ENCODE measurements around the gene BBS9. TPM values are rescaled to one million over a fixed set of nuclear protein-coding genes. Genes with fewer than 3 reads are reported as not detected.

Gene BBS9
- total and polyA plus RNA-seq, 2 of the 4 experiments (the other 2 are of a cell fraction): 7.9 to 9.5 TPM

GRCh38 chr7:33201821-33202220 is 72.5 kb downstream of the BBS9 start:
- no peak overlapping the region for H2BK5ac ChIP-seq (ENCODE audit: low read depth, low read length, poor library complexity, severe bottlenecking)
- intact Hi-C loops (cut with micrococcal nuclease) (no loop called here), in situ Hi-C loops (cut with MboI; ENCODE audit: low sequenced_read_pairs) (no loop called here), dilution Hi-C loops (cut with HindIII; ENCODE audit: low sequenced_read_pairs, unreplicated experiment) (no loop called here)
- no TSS peak for BruUV-seq (replicated peaks)
- H3K27ac ChIP-seq (ENCODE audit: insufficient read depth, low read length): no peak overlapping the region
- H3K79me1 ChIP-seq (ENCODE audit: low read depth in 1 of 2, low read length in 2 of 2): no peaks in the 10 kb centered on the region
- H2BK120ac ChIP-seq (ENCODE audit: low read depth, low read length): no peak overlapping the region
- H3K9me1 ChIP-seq (ENCODE audit: insufficient read depth, low read length): no peaks in the 10 kb centered on the region
- no peak overlapping the region for H3K14ac ChIP-seq (replicated peaks; ENCODE audit: low read depth, low read length)
- H4K91ac ChIP-seq (ENCODE audit: insufficient read depth, low read depth, low read length): no peak overlapping the region
- H2AFZ ChIP-seq (replicated peaks; ENCODE audit: low read length, poor library complexity): no peak overlapping the region
- no peak overlapping the region for H3K9ac ChIP-seq (ENCODE audit: low read depth, low read length)
- WGBS, 2 experiments (ENCODE audit: extremely low coverage in 2 of 2, insufficient read length in 1 of 2): no CpG with 5 or more reads among the region's 2 CpGs
- no peak overlapping the region for H2BK20ac ChIP-seq (ENCODE audit: low read depth, low read length)
- no peak overlapping the region for H4K5ac ChIP-seq (ENCODE audit: low read depth, low read length)
- H3K4ac ChIP-seq (ENCODE audit: low read depth, low read length): no peak overlapping the region
- no peak overlapping the region for H2BK15ac ChIP-seq (ENCODE audit: low read depth, low read length)
- no peak overlapping the region for H3K4me2 ChIP-seq (ENCODE audit: low read depth, low read length)
- H3K56ac ChIP-seq (ENCODE audit: extremely low read depth, insufficient read depth, low read length): no peak overlapping the region
- CTCF ChIA-PET: no interaction called here
- no peaks in the 10 kb centered on the region for H3K36me3 ChIP-seq (ENCODE audit: control insufficient read depth, insufficient read depth, low read length)
- H3K18ac ChIP-seq (ENCODE audit: low read depth, low read length): no peak overlapping the region
- no peak overlapping the region for H3K23ac ChIP-seq (ENCODE audit: low read depth, low read length)
- H2AK9ac ChIP-seq (replicated peaks; ENCODE audit: low read depth, low read length, poor library complexity): no peak overlapping the region
- no peak overlapping the region for H3K4me3 ChIP-seq (ENCODE audit: insufficient read depth, low read depth, low read length)
- H3K9me3 ChIP-seq (ENCODE audit: control insufficient read depth, insufficient read depth, low read length): no peaks in the 10 kb centered on the region
- ATAC-seq (ENCODE audit: low read depth): no peak
- TF ChIP-seq CTCF (conservative IDR thresholded peaks at IDR 0.05; ENCODE audit: low read depth, low read length) (no peak), RAD21 (IDR thresholded peaks at IDR 0.05; ENCODE audit: low read length) (no peak)
- DNase-seq: no peak
- POLR2A ChIA-PET (ENCODE audit: unreplicated experiment): no interaction called here
- no peak overlapping the region for H4K8ac ChIP-seq (ENCODE audit: low read depth in 2 of 2, low read length in 2 of 2)
- no peaks in the 10 kb centered on the region for H3K27me3 ChIP-seq (ENCODE audit: control insufficient read depth, insufficient read depth, low read length)
- H2AK5ac ChIP-seq (ENCODE audit: low read depth, low read length): no peak overlapping the region
- no peaks in the 10 kb centered on the region for H4K20me1 ChIP-seq (ENCODE audit: insufficient read depth, low read length)
- no peaks in the 10 kb centered on the region for H3K4me1 ChIP-seq (ENCODE audit: control insufficient read depth, insufficient read depth, low read length)
